ENCODE measurements around the gene SMIM28.

- TF ChIP-seq CTCF (IDR thresholded peaks at IDR 0.05; ENCODE audit: insufficient read depth, low read length, poor library complexity, severe bottlenecking) (no peak), EZH2phosphoT487 (conservative IDR thresholded peaks at IDR 0.05; ENCODE audit: low read length) (no peak)
These were observed 32.0 kb upstream of the SMIM28 start for GRCh38 chr6:138345565-138346285.

Measured in SU-DHL-6 (cell line).